GM06990 (cell line): ENCODE data around the gene AASS.

ENCODE experiments used
- DNase-seq: peaks from one replicate; pipeline ENCODE4 v3.0.0-alpha.2; 2011; ENCODE audit not compliant: insufficient read length; ENCODE audit errors: extremely low read depth
- H3K27me3 ChIP-seq: replicated peaks from 2 replicates; pipeline ENCODE4 v1.6.0; 2011; ENCODE audit warnings: low read length; ENCODE audit not compliant: control insufficient read depth, insufficient read depth
- H3K36me3 ChIP-seq: 2 replicates; pipeline ENCODE4 v1.5.1; 2011; ENCODE audit warnings: low read length; ENCODE audit not compliant: control insufficient read depth, insufficient read depth
- H3K4me3 ChIP-seq: replicated peaks from 2 replicates; pipeline ENCODE4 v1.5.1; 2011; ENCODE audit warnings: low read depth, mild to moderate bottlenecking, control low read depth, low read length
- CTCF ChIP-seq: IDR thresholded peaks from 2 replicates; pipeline ENCODE4 v1.5.1; 2011; ENCODE audit warnings: low read length, control low read depth, mild to moderate bottlenecking, inconsistent platforms; ENCODE audit not compliant: insufficient read depth, poor library complexity, severe bottlenecking

Gene AASS

GRCh38 chr7:122082670-122083069, 61.4 kb downstream of the AASS start:
- DNase-seq, result no peak
- TF ChIP-seq CTCF, result no peak
- Histone ChIP-seq H3K4me3 (no peak overlapping the region), H3K27me3 (no peaks in the 10 kb centered on the region), H3K36me3 (no peaks in the 10 kb centered on the region; the same call in 1 of the 2 replicates)

DNA sequence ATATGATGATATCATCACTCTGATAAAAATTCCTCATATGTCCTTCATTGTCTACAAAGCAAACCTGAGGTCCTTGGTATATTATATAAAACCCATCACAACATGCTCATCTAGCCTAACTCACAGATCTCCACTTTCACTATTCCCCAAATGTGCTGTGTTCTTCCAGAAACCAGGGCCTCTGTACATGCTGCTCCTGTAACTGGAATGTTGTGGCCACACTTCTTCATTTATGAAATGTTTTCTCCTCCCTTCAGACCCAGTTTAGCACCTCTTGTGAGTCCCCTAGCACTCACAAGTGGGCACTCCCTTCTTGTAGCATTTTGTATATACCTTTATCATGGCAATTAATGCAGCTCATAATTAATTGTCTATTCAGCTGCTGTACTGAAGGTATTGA, 61.9 kb downstream of the AASS start:
- H3K27me3 ChIP-seq, result no peaks in the 10 kb centered on the region
- no peak overlapping the region for H3K4me3 ChIP-seq
- DNase-seq, result no peak
- H3K36me3 ChIP-seq, result no peaks in the 10 kb centered on the region; the same call in 1 of the 2 replicates
- TF ChIP-seq CTCF, result no peak

GRCh38 chr7:122073635-122074034, 70.4 kb downstream of the AASS start:
- TF ChIP-seq CTCF, result no peak

DNA sequence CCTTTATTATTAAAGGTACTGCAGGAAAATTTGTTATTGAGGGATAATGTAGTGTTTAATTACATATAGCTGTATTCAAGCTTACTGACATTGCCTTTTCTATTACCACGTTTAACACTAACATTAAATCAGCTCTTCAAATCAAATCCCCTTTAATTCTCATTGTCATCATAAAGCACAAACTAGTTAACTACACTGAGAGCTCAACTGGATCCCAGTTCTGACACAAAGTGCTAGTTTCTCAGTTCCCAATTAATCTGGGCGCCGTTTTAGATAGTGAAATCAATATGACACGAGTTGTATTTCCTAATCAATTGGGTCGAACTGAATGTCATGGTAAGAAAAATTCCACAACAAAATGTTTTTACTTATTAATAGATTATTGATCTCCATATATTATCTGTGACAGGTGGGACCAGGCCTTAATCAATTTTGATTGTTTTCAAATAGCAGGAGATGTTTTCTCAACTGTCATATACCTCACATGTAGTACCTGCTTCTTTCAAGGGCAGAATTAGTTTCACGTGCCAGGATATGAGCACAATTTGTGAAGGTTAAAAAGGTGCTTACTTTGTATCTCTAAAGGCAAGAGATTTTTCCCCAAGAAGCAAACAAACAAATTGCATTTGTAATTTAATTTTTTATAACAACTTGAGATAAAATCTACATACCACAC, 71.0 kb downstream of the AASS start:
- no peak for DNase-seq
- no peak overlapping the region for H3K4me3 ChIP-seq

More at GRCh38 chr7:122073635-122074034, 70.4 kb downstream of the AASS start:
- no peak for DNase-seq
- Histone ChIP-seq H3K36me3 (no peaks in the 10 kb centered on the region; the same call in 1 of the 2 replicates), H3K27me3 (no peaks in the 10 kb centered on the region), H3K4me3 (no peak overlapping the region)

DNA sequence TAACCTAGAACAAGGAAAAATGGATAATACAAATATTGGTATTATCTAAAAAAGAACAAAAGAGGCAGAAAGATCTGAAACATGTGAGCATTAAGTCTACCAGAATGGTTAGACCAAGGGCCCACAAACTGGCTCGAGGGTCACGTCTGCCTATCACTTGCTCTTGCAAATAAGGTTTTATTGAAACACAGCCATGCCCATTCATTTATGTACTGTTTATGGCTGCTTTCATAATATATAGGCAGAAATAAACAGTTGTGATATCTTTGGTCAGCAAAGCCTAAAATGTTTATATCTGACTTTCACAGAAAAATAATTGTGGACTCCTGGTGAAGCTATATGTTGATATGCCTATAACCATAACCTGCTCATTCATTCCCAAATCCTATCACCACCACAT, 71.8 kb downstream of the AASS start:
- TF ChIP-seq CTCF, result no peak
- DNase-seq, result no peak
- Histone ChIP-seq H3K4me3 (no peak overlapping the region), H3K36me3 (no peaks in the 10 kb centered on the region), H3K27me3 (no peaks in the 10 kb centered on the region)

More for the DNA sequence above, 71.0 kb downstream of the AASS start:
- H3K36me3 ChIP-seq, result no peaks in the 10 kb centered on the region; the same call in 1 of the 2 replicates
- TF ChIP-seq CTCF, result no peak
- no peaks in the 10 kb centered on the region for H3K27me3 ChIP-seq
